GM21360 (cell line): Measurements from ENCODE around the gene PI4KA.
"Not testable (repeated sequence)": the region's sequence is repeated elsewhere in the genome, so short reads cannot be mapped to it uniquely, and the experiment has no call there.

Experiments
- ATAC-seq: cut with Tn5 transposase; IDR thresholded peaks from one replicate; pipeline ENCODE4 v1.9.1; 2021; ENCODE audit warnings: mild to moderate bottlenecking, moderate library complexity; ENCODE audit not compliant: unreplicated experiment

Gene PI4KA

GRCh38 chr22:20779014-20779817, 79.4 kb downstream of the PI4KA start:
- ATAC-seq, result no peak

GRCh38 chr22:20777420-20778177, 81.0 kb downstream of the PI4KA start:
- ATAC-seq, result no peak

- no peak for ATAC-seq
These were observed 81.8 kb downstream of the PI4KA start for GRCh38 chr22:20776624-20777405.

- ATAC-seq, result no peak
These were observed 83.2 kb downstream of the PI4KA start for GRCh38 chr22:20775342-20775895.

GRCh38 chr22:20774882-20775281, 83.7 kb downstream of the PI4KA start:
- ATAC-seq, result no peak

- ATAC-seq, result no peak
These were observed 84.8 kb downstream of the PI4KA start, which contains the start of gene SERPIND1 for GRCh38 chr22:20773793-20774212. SERPIND1 (plus strand) TSS chr22:20774113; CDS start chr22:20779313, 5,200 bp downstream.

- no peak for ATAC-seq
These were observed 86.5 kb downstream of the PI4KA start for GRCh38 chr22:20771918-20772625.

GRCh38 chr22:20769496-20769826, 89.2 kb downstream of the PI4KA start:
- not testable (repeated sequence) for ATAC-seq

- no peak for ATAC-seq
These were observed 92.1 kb downstream of the PI4KA start for GRCh38 chr22:20766530-20766929.

GRCh38 chr22:20765938-20766337, 92.7 kb downstream of the PI4KA start:
- ATAC-seq, result no peak

GRCh38 chr22:20764729-20765128, 93.9 kb downstream of the PI4KA start:
- ATAC-seq, result no peak

GRCh38 chr22:20764471-20764720, 94.2 kb downstream of the PI4KA start:
- no peak for ATAC-seq

- no peak for ATAC-seq
These were observed 94.8 kb downstream of the PI4KA start for GRCh38 chr22:20763630-20764470.

- ATAC-seq, result no peak
These were observed 96.3 kb downstream of the PI4KA start for GRCh38 chr22:20762233-20762796.

- no peak for ATAC-seq
These were observed 97.1 kb downstream of the PI4KA start for GRCh38 chr22:20761536-20761935.

GRCh38 chr22:20760084-20760483, 98.5 kb downstream of the PI4KA start:
- ATAC-seq, result no peak

- ATAC-seq, result no peak
These were observed 99.9 kb downstream of the PI4KA start for GRCh38 chr22:20758688-20759087.

GRCh38 chr22:20756846-20757245, 101.8 kb downstream of the PI4KA start:
- ATAC-seq, result no peak

GRCh38 chr22:20752873-20753272, 105.7 kb downstream of the PI4KA start:
- ATAC-seq, result no peak
